Limb (tissue), 2 donors: ENCODE data around the gene AK3.
A peak's percentile ranks its signal among the peaks of the same experiment; 100 is the strongest.

ENCODE experiments used
- DNase-seq, 2 donors: peaks; one replicate each; pipeline ENCODE4 v3.0.0-alpha.2; 2016; ENCODE audit errors: extremely low spot score in 2 of 2

Gene AK3

GRCh38 chr9:4748612-4749011 lies 7.6 kb upstream of the AK3 start:
- DNase-seq: no peak

GRCh38 chr9:4746278-4747030 lies 5.5 kb upstream of the AK3 start:
- no peak for DNase-seq

DNA sequence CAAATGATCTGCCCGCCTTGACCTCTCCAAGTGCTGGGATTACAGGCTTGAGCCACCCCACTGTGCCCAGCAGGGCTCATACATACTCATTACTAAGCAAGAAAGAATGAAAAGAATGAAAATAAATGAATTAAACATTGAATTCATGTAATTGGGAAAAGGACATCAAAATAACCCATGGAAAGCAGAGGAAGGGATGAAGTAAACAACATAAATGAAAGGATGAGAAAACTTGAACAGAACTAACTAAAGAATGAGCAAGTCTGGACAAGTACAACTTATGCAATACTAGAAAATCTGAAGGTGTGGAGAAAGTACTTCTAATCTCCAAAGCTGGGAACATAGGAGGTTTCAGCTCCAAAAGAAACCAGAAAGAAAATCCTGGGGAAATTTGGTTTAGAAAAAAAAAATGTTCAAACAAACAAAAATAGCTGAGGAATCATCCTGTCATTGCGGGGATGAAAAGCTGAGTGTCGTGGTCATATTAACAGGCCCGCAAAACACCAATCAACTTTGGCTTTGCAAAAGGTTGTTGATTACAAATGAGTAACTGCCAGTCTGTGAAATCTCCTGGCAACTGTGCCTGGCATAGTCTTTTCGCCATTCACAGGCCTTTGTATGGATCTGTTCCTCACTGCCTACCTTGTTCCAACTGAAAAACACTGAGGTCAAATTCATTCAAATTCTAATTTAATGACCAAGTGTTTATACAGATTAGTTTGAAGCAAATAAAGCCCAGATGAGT lies 2.3 kb upstream of the AK3 start:
- no peak for DNase-seq

- no peak for DNase-seq
These were observed 1.2 kb upstream of the AK3 start for GRCh38 chr9:4742246-4742645.

DNA sequence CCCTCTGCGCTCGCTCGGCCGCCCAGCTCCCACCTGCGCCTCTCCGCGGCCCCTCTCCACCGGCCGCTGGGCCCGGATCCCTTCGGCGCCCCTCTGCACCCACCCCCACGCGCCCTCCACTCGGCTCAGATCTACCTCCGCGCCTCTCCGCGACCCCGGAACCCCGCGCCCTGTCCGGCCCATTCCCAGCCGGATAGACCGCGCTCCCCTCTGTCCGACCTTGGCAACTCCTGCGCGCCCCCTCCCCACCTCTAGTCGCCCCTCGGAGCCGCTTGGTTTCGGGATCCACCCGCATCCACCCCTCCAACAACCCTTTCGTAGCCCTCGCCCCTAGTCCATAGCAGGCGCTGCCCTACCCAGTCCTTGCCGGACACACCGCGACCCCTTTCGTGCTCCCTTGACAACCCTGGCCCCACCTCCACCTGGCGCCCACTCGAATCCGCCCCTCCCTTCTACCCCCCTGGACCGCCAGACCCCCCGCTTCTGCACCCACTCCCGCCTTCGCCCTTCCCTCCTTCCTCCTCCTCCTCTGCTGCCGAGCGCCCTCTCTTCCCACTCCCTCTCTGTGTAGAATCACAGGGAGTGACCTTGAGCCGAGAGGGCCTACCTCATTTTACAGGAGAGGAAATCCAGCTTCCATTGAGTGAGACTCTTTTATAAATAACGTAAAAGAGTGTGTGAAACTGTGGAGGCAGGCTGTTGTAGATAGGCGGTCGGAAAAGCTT lies 525 bp upstream of the AK3 start:
- peak in 1 of 2 donors; percentile 10 for DNase-seq

- DNase-seq: no peak
These were observed 689 bp downstream of the AK3 start for GRCh38 chr9:4740388-4740637.

DNA sequence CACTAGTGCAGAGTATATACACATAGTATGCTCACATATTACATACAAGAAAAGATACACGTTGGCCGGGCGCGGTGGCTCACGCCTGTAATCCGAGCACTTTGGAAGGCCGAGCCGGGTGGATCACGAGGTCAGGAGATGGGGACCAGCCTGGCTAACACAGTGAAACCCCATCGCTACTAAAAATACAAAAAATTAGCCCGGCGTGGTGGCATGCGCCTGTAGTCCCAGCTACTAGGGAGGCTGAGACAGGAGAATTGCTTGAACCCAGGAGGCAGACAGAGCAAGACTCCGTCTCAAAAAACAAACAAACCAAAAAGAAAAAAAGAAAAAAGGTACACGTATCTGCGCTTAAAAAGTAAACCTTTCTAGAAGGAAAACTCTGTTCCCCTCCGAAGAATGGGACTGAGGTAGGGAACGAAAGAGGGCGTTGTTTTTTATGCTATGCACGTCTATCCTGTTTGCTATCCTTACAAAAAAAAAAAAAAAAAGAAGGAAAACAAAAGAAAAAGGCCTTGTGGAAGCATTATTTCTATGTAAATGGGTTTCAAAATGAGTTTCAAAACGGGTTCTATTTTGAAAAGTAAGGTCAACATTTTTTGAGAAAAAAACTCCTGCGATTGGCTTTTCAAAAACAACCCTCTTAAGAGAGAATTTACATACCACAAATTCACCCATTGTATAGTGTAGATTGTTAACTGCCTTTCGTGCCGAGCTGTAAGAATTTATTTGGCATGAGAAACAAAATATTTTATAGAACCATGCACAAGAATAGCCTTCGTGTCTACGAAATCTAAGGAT lies 1.2 kb downstream of the AK3 start:
- DNase-seq: peak in 1 of 2 donors; percentile 6

- no peak for DNase-seq
These were observed 2.0 kb downstream of the AK3 start for GRCh38 chr9:4738866-4739586.

GRCh38 chr9:4734150-4734549 lies 6.9 kb downstream of the AK3 start:
- no peak for DNase-seq

DNA sequence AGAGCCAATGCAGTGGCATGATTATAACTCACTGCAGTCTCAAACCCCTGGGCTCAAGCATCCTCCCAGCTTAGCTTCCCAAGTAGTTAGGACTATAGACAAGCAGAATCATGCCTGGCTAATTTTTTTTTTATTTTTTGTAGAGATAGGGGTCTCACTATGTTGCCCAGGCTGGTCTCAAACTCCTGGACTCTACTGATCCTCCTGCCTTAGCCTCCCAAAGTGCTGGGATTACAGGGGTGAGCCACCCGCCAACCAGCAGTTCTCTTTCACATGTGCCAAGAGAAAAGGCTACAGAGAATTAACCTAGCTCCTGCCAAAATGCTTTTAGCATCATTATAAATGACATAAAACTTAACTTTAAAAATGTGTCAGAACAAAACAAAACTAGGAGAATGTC lies 8.1 kb downstream of the AK3 start:
- DNase-seq: no peak

DNA sequence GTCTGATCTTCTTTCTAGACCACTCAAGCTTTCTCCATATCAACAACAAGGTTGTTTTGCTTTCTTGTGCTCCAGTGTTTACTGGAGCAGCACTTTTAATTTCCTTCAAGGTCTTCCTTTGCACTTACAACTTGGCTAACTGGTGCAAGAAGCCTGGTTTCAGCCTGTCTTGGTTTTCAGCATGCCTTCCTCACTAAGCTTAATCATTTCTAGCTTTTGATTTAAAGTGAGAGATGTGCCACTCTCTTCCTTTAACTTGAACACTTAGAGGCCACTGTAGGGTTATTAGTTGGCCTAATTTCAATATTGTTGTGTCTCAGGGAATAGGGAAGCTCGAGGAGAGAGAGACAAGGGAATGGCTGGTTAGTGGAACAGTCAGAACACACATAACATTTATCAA lies 13.4 kb downstream of the AK3 start:
- no peak for DNase-seq

GRCh38 chr9:4725706-4726442 lies 15.1 kb downstream of the AK3 start:
- no peak for DNase-seq

DNA sequence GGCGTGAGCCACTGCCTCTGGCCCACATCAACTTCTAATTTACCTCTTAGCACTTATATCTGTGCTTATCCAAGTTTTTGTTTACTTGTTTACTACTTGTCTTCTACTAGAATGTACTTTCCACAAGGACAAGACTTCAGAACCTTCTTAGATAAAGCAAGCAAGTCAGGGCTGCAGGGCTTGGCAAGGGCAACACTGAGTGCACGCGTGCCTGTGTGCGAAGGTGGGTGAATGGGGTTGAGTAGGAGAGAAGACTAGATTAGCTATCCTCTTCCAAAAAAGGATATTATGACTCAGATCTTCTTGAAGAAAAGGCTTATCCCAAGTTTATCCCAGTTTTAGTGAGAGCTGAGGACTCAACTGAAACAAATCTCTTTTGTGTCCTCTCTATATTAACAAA lies 19.3 kb downstream of the AK3 start:
- no peak for DNase-seq

GRCh38 chr9:4718911-4719310 lies 22.1 kb downstream of the AK3 start:
- DNase-seq: no peak

- no peak for DNase-seq
These were observed 23.2 kb downstream of the AK3 start for GRCh38 chr9:4717815-4718214.

- no peak for DNase-seq
These were observed 24.8 kb downstream of the AK3 start for GRCh38 chr9:4716163-4716562.

DNA sequence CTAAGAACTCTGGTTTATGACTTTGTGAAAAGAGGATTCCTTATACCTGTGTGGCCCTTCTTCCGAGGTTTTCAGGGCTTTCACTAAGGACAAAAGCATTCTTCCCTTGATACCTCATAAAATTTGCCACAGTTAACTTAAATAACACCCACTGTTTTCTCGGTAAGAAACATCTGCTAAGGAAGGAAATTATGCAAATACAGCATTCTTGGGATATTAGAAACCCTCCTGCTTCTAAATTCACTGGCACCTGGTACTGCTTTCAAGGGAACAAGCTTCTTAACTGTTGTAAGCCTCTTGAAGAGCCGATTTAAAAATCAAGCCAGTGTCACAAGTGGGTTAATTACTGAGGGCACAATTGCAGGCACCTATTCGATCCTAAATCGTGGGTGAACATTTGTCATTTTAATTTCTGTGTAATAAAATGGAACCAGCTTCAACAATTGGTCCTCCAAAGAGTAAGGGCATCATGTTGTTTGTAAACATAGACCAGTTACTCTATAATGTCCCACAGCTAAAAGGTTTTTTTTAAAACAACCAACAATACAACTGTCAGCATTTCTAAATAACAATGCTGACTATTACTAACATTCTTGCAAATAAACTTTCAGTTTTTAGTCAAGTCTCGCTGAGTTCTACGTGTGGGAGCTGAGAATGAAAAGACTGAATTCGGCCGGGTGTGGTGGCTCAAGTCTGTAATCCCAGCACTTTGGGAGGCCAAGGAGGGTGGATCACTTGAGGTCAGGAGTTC lies 26.6 kb downstream of the AK3 start:
- no peak for DNase-seq

DNA sequence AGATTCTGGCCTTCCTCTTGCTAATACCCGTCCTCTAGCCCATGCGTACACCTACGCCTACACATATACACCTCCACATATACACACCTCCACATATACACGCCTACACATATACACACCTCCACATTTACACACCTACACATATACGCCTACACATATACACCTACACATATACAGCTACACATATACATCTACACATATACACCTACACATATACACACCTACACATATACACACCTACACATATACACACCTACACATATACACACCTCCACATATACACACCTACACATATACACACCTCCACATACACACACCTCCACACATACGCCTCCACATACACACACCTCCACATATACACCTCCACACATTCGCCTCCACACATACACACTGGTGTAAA lies 27.2 kb downstream of the AK3 start:
- DNase-seq: no peak

- DNase-seq: no peak
These were observed 31.6 kb downstream of the AK3 start for GRCh38 chr9:4709380-4709779.
